GM04504 (cell line): ENCODE results near the gene LRFN3.
A peak's percentile ranks its signal among the peaks of the same experiment; 100 is the strongest.
"Not testable (repeated sequence)": the region's sequence is repeated elsewhere in the genome, so short reads cannot be mapped to it uniquely, and the experiment has no call there.

Source experiments
- DNase-seq: peaks from one replicate; pipeline ENCODE4 v3.0.0-alpha.2; 2012; ENCODE audit warnings: low read depth

LRFN3 gene

GRCh38 chr19:35939307-35940077 is 3.3 kb downstream of the LRFN3 start:
- DNase-seq: no peak

DNA sequence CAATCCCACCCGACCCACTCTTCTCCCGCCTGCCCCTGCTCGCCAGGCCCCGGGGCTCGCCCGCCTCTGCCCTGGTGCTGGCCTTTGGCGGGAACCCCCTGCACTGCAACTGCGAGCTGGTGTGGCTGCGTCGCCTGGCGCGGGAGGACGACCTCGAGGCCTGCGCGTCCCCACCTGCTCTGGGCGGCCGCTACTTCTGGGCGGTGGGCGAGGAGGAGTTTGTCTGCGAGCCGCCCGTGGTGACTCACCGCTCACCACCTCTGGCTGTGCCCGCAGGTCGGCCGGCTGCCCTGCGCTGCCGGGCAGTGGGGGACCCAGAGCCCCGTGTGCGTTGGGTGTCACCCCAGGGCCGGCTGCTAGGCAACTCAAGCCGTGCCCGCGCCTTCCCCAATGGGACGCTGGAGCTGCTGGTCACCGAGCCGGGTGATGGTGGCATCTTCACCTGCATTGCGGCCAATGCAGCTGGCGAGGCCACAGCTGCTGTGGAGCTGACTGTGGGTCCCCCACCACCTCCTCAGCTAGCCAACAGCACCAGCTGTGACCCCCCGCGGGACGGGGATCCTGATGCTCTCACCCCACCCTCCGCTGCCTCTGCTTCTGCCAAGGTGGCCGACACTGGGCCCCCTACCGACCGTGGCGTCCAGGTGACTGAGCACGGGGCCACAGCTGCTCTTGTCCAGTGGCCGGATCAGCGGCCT is 4.1 kb downstream of the LRFN3 start:
- DNase-seq: no peak

DNA sequence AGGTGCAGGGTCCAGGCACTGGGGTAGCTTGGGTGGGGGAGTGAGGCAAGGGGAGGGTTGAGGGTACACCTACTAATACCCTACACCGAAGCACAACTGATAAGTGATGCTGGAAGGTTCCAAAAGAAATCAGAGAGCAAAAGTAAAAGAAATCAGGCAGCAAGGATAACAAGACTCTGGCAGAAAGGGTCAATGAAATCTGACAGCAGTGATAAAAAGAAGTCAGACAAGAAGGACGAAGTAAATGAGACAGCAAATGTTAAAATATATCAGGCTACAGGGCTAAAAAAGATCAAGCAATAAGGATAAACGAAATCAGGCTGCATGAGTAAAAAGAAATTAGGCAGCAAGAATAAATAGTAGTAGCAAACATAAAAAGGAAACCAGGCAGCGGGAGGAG is 4.7 kb downstream of the LRFN3 start:
- no peak for DNase-seq

DNA sequence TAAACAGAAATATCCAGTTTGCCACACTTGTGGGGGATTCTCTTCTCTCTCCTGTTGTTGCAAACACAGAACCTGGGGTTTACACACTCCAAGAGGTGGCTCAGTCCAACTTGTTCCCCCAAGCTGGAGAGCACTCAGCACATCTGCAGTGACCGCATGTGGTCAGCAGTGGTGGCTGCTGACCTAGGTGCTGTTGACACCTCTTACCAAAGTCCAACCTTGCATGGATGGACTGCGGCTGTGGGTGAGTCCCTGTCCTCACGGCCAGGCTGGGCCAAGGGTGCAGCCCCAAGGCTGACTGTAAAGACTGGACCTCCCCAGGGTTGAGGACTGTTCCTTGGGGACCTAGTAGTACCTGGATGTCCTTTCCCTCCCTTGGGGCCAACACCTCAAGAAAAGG is 6.1 kb downstream of the LRFN3 start:
- no peak for DNase-seq

GRCh38 chr19:35943321-35944301 is 7.4 kb downstream of the LRFN3 start:
- no peak for DNase-seq

- DNase-seq: no peak
Measured at GRCh38 chr19:35944556-35944955, 8.4 kb downstream of the LRFN3 start.

- DNase-seq: no peak
Measured at GRCh38 chr19:35945121-35945790, 9.1 kb downstream of the LRFN3 start.

DNA sequence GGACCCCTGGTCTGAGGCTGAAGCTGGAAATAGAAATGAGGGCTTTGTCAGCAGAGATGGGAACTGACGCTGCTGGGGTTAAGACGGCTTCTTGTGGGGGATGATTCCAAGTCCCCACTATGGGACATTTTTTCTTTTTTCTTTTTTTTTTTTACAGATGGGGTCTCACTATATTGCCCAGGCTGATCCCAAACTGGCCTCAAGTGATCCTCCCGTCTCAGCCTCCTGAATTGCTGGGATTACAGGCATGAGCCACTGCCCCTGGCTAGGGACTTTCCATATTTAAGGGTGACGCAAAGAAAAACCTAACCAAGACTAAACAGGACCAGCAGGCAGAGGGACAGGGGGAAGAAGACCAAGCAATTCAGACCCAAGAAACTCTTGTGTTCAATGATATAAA is 10.0 kb downstream of the LRFN3 start:
- no peak for DNase-seq

GRCh38 chr19:35949131-35949530 is 13.0 kb downstream of the LRFN3 start:
- DNase-seq: no peak

DNA sequence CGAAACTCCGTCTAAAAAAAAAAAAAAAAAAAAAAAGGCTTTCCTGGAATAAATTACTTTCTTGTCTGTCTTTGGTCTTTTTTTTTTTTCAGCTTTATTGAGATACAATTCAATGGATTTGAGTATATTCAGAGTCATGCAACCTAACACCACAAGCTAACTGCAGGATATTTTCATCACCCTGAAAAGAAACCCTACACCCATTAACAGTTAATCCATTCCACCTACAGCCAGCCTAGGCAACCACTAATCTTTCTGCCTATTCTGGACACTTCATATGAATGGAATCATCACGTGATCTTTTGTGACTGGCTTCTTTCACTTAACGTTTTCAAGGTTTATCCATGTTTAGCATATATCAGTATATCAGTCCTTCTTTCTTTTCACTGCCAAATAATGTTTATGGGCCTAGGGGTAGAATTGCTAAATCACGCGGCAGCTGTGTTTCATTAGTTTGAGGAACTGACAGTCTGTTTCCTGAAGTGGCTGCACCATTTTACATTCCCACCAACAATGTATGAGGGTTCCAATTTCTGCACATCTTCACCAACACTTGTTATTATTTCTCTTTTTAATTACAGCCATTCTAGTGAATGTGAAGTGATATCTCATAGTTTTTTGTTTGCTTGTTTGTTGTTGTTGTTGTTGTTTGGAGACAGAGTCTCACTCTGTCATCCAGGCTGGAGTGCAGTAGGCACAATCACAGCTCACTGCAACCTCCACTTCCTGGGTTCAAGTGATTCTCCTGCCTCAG is 19.9 kb downstream of the LRFN3 start:
- DNase-seq: no peak

- not testable (repeated sequence) for DNase-seq
Measured at GRCh38 chr19:35957411-35957810, 21.2 kb downstream of the LRFN3 start.

DNA sequence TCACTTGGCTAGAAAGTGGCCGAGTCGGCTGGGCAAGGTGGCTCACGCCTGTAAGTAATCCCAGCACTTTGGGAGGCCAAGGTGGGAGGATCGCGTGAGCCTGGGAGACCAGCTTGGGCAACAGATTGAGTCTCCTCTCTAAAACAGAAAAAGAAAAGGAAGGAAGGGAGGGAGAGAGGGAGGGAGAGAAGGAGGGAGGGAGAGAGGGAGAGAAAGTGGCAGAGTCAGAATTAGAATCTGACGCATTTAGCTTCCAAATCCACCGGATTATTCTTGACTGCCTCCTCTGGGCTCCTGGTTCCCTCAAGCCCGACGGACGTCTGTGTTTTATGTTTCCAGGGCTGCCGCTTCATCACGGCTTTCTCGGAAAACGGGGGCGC is 22.5 kb downstream of the LRFN3 start:
- DNase-seq: no peak

GRCh38 chr19:35959040-35959967 is 23.1 kb downstream of the LRFN3 start:
- DNase-seq: no peak

DNA sequence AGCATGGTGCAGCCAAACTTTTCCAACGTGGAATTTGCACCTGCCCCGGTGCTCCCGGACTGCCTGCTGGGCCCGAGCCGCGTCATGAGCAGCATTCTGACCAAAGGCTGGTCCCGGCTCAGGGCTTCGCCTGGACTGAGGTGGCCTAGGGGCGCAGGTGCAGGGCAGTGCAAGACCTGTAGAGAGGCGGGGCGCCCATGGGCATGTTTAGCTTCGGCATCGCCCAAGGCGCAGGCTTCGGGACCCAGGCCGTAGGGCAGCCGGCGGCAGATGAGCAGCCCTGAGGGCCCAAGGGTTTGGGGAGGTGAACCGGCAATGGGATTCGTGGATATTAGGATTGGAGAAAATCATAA is 23.8 kb downstream of the LRFN3 start:
- DNase-seq: no peak

DNA sequence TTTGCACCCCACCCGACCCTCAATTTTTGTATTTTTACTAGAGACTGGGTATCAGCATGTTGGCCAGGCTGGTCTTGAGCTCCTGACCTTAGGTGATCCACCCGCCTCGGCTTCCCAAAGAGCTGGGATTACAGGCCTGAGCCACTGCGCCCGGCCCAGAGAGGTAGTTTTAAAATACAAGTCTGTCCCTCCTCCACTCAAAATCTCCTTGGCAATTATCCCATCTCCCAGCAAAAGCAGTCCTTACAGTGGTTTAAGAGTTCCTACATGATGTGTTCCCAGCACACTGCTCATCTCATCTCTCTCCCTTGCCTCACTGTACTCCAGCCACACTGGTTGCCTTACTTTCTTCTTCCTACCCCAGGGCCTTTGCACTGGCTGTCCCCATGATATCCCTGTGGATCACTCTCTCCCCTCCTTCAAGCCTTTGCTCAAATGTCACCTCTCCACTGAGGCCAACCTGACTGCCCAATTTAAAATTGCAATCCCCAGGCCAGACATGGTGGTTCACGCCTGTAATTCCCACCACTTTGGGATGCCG is 24.3 kb downstream of the LRFN3 start:
- DNase-seq: no peak

DNA sequence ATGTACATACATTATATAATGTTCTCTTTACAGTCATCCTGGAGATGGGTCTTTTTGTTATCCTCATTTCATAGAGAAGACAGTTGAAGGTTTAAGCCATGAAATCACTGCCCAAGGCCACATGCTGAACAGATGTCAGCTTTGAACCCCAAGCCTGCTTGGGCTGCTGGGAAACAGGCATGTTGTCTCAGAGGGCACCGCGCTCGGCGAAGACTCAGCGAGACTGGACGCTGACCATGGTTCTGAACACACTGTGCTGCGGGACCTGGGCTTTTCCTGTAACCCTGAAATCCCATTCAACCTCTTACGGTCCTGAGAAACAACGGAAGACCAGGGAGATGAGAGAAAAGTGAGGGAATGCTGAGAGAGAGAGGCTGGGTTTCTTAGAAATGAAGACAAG is 27.3 kb downstream of the LRFN3 start:
- DNase-seq: peak; percentile 27

DNA sequence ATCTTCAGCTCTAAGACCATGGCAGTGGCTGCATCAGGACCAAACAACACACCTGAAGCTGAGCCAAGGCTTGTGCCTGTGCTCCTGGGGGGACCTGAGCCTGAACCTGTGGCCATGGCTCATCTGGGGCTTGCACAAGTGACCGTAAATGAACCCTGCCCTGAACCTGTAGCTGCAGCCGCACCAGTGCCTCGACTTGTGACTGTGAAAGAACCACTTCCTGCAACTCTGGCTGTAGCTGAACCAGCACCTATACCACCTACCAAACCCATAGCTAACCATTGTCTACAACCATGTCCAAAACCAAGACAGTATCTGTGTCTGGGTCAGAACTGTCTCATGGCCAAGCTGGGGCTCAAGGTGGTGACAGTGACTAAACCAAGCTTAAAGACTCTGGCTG is 30.6 kb downstream of the LRFN3 start:
- DNase-seq: no peak

- no peak for DNase-seq
Measured at GRCh38 chr19:35973487-35973886, 37.3 kb downstream of the LRFN3 start.

DNA sequence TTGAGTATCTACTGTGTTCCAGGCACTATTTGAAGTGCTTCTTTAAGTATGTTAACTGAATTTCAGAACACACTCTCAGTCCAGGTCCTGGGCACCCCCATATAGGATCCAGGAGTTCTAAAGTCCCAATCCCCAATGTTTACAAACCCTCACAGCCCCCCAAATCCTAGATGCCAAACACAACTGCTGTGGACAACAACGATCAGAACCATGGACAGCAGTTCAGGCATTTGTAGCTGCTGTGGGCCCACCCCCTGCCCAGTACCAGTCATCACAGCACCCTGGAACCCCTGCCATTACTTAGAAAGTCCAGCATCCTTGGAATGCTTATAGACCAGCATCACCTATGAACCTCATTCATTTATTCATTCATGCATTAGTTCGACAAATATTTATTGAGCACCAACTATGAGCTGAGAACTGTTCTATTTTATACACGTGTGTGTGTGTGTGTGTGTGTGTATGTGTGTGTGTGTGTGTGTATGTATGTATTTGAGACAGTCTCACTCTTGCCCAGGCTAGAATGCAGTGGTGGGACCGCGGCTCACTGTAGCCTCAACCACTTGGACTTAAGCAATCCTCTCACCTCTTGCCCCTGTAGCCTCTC is 39.5 kb downstream of the LRFN3 start:
- DNase-seq: no peak
